Lung (tissue), 12 donors: Measurements from ENCODE around the gene PGA4. TPM values are rescaled to one million over a fixed set of nuclear protein-coding genes. Genes with fewer than 3 reads are reported as not detected.

Experiments
- ATAC-seq: fragments of 200-7000 bp; cut with Tn5 transposase; one replicate; pipeline ENCODE4 v1.9.1; 2020; ENCODE audit warnings: moderate number of reproducible peaks; ENCODE audit not compliant: insufficient read depth, low FRiP score
- DNase-seq, 3 donors: peaks; one replicate each; pipeline ENCODE4 v3.0.0-alpha.2; 2013 to 2017
- H3K27ac ChIP-seq, 2 donors: one replicate each; pipeline ENCODE4 v1.5.1; 2013; ENCODE audit warnings: mild to moderate bottlenecking in 2 of 2, moderate library complexity in 2 of 2, control low read depth in 1 of 2, inconsistent platforms in 1 of 2, low read depth in 1 of 2, low read length in 1 of 2
- H3K27me3 ChIP-seq, 3 donors: one replicate each; pipeline ENCODE4 v1.5.1; 2013; ENCODE audit warnings: low read length in 2 of 3; ENCODE audit not compliant: control insufficient read depth in 3 of 3, insufficient read depth in 3 of 3
- H3K36me3 ChIP-seq, 4 donors: one replicate each; pipeline ENCODE4 v1.5.1; 2013; ENCODE audit warnings: low read length in 4 of 4, mild to moderate bottlenecking in 1 of 4, moderate library complexity in 1 of 4; ENCODE audit not compliant: control insufficient read depth in 4 of 4, insufficient read depth in 4 of 4
- H3K4me1 ChIP-seq, 5 donors: one replicate each; pipeline ENCODE4 v1.5.1; 2013; ENCODE audit warnings: low read length in 5 of 5, mild to moderate bottlenecking in 2 of 5, moderate library complexity in 1 of 5; ENCODE audit not compliant: control insufficient read depth in 5 of 5, insufficient read depth in 5 of 5
- H3K4me3 ChIP-seq: one replicate; pipeline ENCODE4 v1.5.1; 2013; ENCODE audit warnings: mild to moderate bottlenecking, control low read depth, moderate library complexity
- H3K9ac ChIP-seq, 2 donors: one replicate each; pipeline ENCODE4 v1.5.1; 2013; ENCODE audit warnings: low read length in 2 of 2, control low read depth in 1 of 2; ENCODE audit not compliant: insufficient read depth in 1 of 2
- H3K9me3 ChIP-seq, 4 donors: one replicate each; pipeline ENCODE4 v1.5.1; 2013; ENCODE audit warnings: low read length in 3 of 4, mild to moderate bottlenecking in 1 of 4, moderate library complexity in 1 of 4; ENCODE audit not compliant: control insufficient read depth in 4 of 4, insufficient read depth in 3 of 4
- CTCF ChIP-seq: IDR thresholded peaks from 2 replicates; pipeline ENCODE4 v1.5.1; 2012; ENCODE audit warnings: mild to moderate bottlenecking; ENCODE audit errors: control extremely low read depth, extremely low read depth
- WGBS, 2 donors: extraction: QIAGEN DNeasy Blood & Tissue Kit; methylation state at CpG; one replicate each; pipeline ENCODE4 v1.1.7; 2013; 5-methylcytosine and 5-hydroxymethylcytosine counted together
- polyA plus RNA-seq, 2 donors: library from polyadenylated mRNA; stranded (reverse); fragments of 200-250 nt; gene quantifications; one replicate each; pipeline ENCODE4 v1.2.1, GENCODE V29; 2013
- total RNA-seq, 2 donors: library from RNA; depleted of rRNA in 1 of 2; stranded (reverse); fragments of >200 nt in 1 of 2; gene quantifications; one replicate each; pipeline ENCODE4 v1.2.1, GENCODE V29; 2014 to 2021
- donor health status: control.
- donor health status: control.
- donor health status: Bipolar disorder and iron deficiency.
- donor health status: healthy.
- donor health status: DM: yes; HTN: yes; CAD: no.

The PGA4 gene
- total and polyA plus RNA-seq, 4 donors: 1.6 to 1.8 (median 1.8) TPM; not detected in 1

DNA sequence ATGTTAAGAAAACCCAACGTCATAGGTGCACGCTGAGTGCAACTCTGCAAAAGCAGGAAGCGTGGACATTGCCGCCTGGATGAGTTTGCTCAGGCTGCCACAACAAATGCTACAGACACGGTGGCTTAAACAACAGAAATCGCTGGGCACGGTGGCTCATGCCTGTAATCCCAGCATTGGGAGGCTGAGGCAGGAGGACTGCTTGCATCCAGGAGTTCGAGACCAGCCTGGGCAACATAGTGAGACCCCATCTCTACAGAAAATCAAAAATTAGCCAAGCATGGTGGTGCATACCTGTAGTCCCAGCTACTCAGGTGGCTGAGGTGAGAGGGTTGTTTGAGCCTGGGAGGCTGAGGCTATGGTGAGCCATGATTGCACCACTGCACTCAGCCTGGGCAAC, 32.2 kb upstream of the PGA4 start:
- DNase-seq (no peak), ATAC-seq (no peak)
- H3K36me3 ChIP-seq: no peaks in the 10 kb centered on the region
- no peak for TF ChIP-seq CTCF
- no peaks in the 10 kb centered on the region for H3K4me1 ChIP-seq
- no peaks in the 10 kb centered on the region for H3K9me3 ChIP-seq
- H3K27ac ChIP-seq: no peak overlapping the region
- H3K4me3 ChIP-seq: no peak overlapping the region
- 79 to 82% methylated on average over 8 of the region's 8 CpGs for WGBS, 2 donors
- no peak overlapping the region for H3K9ac ChIP-seq
- H3K27me3 ChIP-seq: no peaks in the 10 kb centered on the region

DNA sequence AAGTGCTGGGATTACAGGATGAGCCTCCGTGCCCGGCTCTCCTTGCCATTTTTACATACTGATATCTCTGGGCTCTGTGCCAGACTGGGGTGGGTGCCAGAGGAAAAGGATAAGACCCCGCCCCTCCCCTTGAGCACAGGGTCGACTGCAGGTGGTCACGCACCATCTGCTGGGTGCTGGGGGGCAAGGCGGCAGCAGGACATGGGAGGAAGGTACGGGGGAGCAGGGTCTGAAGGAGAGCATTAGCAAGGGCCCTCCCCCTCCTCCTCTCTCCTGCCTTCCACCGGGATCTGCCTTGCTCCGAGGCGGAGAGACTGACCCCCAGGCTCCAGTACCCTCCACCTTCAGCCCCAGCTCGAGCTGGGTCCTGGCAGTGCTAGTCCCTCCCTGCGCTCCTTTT, 28.6 kb upstream of the PGA4 start:
- Histone ChIP-seq H3K36me3 (no peaks in the 10 kb centered on the region), H3K4me1 (no peaks in the 10 kb centered on the region), H3K9ac (no peak overlapping the region), H3K27ac (no peak overlapping the region), H3K4me3 (no peak overlapping the region), H3K27me3 (no peaks in the 10 kb centered on the region), H3K9me3 (peaks cover 0 to 5% (median 0%) of the 10 kb centered on the region in 4 donors)
- no peak for TF ChIP-seq CTCF
- 33 to 56% methylated on average over 12 of the region's 12 CpGs for WGBS, 2 donors
- ATAC-seq: no peak
- DNase-seq: no peak

GRCh38 chr11:61194169-61194671, 27.9 kb upstream of the PGA4 start:
- Histone ChIP-seq H3K27ac (no peak overlapping the region), H3K4me1 (no peaks in the 10 kb centered on the region), H3K36me3 (no peaks in the 10 kb centered on the region), H3K4me3 (no peak overlapping the region), H3K9me3 (peaks cover 0 to 10% (median 2%) of the 10 kb centered on the region in 4 donors), H3K27me3 (no peaks in the 10 kb centered on the region), H3K9ac (no peak overlapping the region)
- ATAC-seq (no peak), DNase-seq (no peak)
- WGBS, 2 donors: 76 to 86% methylated on average over 12 of the region's 12 CpGs
- TF ChIP-seq CTCF: no peak
